Placental pericyte (primary cell): ENCODE data around the gene TREX2. TPM values are rescaled to one million over a fixed set of nuclear protein-coding genes. Genes with fewer than 3 reads are reported as not detected.

Source experiments
- small RNA-seq: library from RNA; depleted of rRNA; stranded (forward); fragments of <200 nt; gene quantifications from one replicate; pipeline ENCODE3, GENCODE V24; 2012; ENCODE audit warnings: low replicate concordance
- total RNA-seq: library from RNA; depleted of rRNA; stranded (reverse); fragments of >200 nt; gene quantifications from 2 replicates; pipeline ENCODE4 v1.2.3, GENCODE V29; 2012

Gene TREX2, protein sequence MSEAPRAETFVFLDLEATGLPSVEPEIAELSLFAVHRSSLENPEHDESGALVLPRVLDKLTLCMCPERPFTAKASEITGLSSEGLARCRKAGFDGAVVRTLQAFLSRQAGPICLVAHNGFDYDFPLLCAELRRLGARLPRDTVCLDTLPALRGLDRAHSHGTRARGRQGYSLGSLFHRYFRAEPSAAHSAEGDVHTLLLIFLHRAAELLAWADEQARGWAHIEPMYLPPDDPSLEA
- total RNA-seq: 0.22 and 2.4 TPM in 2 replicates

DNA sequence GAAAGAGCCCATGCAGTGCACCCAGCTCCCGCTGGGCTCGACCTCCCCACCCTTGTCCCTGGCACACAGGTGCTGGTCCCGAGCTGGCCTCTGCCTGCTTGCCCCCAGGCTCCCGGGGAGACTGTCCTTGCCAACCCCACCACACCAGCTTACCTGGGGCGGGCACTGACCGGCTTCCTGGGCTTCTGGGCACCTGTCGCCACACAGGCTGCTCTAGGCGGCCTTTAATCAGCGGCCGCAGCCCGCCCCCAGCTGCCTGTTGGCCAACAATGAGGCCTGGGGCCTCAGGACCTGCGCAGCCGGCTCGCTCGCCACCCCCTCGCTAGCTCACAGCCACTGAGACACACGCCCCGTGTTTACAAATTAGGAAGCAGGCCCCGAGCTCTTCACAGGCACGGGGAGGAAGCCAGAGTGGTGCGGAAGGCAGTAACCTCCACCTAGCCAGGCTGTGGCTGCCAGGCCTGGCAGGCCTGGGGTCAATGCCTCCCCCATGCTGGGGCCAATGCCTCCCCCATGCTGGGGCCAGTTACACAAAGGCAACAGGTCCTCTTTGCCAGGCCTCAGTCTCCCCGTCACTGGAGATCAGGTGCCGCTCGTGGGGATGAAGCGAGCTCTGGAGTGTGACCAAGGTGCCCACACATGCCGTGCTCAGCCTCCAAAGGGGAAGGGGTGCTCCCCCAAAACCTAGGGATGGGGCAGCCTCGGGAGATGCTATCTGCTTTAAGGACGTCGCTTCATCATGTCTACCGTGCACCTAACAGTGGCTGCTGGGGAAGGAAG is at the start of gene TREX2:
TREX2 (minus strand) TSS at position 201 of the 780 bp plus-strand sequence. CDS start 626 bp downstream, outside the sequence.

DNA sequence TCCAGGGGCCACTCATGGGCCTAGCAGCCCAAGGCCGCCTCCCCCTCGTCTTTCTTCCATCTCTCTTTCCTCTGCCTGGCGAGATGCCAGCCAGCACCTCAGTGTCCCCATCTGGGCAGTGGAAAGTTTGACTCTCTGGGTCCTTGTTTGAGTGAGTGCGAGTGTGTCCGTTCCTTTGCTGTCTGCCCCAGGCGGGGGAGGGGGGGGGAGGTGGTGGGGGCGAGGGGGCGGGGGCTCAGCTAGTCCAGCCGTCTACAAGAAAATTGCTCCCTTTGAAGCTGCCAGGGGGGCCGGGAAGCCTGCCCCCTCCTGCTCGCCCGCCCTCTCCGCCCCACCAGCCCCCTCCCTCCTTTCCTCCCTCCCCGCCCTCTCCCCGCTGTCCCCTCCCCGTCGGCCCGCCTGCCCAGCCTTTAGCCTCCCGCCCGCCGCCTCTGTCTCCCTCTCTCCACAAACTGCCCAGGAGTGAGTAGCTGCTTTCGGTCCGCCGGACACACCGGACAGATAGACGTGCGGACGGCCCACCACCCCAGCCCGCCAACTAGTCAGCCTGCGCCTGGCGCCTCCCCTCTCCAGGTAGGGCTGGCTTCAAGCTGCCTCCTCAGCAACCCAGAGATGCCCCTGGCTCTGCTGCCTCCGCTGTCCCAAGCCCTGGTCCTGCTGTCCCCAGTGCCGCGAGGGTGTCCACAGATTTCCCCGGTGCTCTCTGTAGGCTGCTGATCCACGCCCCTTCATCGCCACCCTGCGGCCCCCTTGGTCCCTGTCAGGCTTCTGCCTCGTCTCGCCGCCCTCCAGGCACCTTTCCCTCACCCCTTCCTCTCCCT is 48.9 kb upstream of the TREX2 start, which contains the start of gene BGN:
BGN (plus strand) TSS at position 440 of the 821 bp plus-strand sequence. CDS start 9,652 bp downstream, outside the sequence.

DNA sequence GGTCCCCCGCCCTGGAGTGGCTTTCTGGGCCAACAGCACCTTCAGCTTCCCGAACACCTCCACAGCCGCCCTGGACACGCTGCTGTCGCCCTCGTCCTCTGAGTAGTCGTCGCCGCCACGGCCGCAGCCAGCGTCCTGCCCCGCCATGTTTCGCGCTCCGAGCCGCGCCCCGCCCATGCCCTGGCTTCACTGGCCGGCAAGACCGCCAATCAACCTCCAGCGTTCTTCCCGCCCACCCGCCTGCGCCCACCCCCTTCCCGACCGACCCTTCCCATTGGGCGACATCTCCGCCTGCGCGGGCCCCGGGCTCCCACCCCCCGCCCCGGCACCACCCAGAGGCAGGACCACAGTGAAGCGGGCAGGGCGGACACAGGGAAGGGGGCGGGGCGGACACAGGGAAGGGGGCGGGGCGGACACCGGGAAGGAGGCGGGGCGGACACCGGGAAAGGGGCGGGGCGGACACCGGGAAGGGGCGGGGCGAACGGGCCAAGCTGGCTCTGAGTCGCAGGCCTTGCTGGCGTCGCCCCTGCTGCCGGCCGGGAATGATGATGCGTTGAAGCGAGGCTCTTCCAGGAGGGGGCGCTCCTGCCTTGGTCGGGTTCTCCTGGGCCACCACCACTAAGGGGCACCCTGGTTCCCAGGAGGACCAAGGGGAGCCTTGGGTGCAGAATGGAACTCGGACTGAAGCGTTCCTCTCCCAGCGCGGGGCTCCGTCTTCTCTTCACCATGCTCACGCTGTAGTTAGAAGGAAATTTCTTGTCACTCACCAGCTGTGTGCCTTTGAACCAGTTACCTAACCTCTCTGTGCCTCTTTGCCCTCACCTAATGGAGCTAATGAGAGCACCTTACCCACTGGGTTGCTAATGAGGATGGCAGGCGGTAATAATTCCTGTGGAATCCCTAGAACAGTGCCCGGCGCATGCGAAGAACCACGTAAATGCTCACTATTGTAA is 24.8 kb upstream of the TREX2 start, which contains the start of gene HAUS7:
HAUS7 (minus strand) TSS at position 166 of the 953 bp plus-strand sequence; CDS start at position 147, 19 bp downstream.

DNA sequence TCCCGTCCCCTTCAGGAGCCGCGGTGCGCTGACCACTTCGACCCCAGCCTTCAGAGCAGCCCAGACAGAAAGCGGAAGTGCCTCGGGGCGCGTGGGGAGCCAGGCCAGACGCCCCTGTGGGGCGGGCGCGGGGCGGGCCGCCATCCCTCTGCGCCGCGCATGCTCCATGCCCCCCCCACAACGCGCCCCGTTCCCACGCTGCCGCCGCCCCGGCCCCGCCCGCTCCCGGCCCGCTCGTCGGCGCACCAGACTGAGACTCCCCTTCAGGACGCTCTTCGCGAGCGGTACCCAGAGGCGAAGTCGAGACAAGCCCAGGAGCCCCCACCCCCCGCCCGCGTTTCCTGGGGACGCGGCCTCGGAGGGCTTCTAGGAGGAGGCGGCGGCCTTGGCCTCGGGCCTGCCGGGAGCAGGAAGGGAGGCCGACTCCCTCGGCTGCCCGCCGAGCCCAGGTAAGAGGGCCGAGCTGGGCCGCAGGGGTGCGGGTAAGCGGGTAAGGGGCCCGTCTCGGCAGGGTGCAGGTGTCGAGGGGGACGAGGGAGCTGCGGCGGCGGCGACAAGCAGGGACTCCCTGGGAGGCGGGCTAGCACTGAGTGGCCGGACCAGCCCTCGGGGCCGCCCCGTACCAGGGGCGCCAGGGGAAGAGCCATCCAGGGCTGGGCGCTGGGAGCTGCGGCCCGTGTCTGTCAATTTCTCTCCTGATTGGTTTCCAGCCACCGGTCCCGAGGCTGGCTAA is 34.4 kb downstream of the TREX2 start, which contains the start of gene ZFP92:
ZFP92 (plus strand) TSS at position 218 of the 733 bp plus-strand sequence. CDS start 6,851 bp downstream, outside the sequence.

DNA sequence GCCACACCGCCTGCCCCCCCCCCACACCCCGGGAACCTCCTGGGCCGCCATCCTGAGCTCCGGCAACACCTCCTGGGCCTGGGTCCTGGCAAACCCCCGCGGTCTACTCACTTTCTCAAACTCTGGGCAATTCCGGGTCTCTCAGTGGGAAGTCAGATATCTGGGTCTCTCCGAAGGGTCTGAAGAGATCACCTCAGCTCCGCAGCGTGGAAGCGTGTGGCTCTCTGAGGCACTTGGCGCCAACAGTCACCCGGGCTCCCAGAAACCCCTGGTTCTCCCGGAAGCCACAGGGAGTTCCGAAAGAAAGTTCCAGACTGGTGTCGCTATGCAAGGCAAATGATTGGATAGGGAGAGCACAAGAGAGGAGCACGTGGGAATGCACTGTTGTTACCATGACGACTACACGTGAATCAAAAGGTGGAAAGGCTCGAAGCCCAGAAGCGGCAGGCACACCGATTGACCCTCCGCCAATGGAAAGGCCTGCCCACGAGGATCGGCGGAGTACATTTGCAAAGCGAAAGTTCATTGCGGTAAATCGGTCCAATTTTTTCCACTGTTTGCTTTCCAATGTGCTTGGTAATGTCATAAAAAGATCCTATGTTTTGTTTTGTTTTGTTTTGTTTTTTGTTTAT is 44.6 kb downstream of the TREX2 start, which contains the start of gene PNMA6E:
PNMA6E (minus strand) TSS at position 218 of the 632 bp plus-strand sequence. CDS start 2,501 bp downstream, outside the sequence.

Small RNA genes within 50 kb of the gene (small RNA-seq; reads per million reads assigned to genes)
- not detected for gene RN7SL667P

Other genes with a start within 250 kb of the TREX2 start
- not detected in 2 replicates for gene PNMA6F, start 124.3 kb downstream of the TREX2 start, total RNA-seq
- gene ZNF275, start 111.9 kb downstream of the TREX2 start, total RNA-seq: 10.1 and 13.5 TPM in 2 replicates
- not detected in 2 replicates for gene PNMA6E, start 44.7 kb downstream of the TREX2 start, total RNA-seq
- under 0.01 and 0.44 TPM in 2 replicates for gene ZFP92, start 34.6 kb downstream of the TREX2 start, total RNA-seq
- gene HAUS7, start 24.5 kb upstream of the TREX2 start, total RNA-seq: 8.8 and 26.8 TPM in 2 replicates
- gene BGN, start 48.9 kb upstream of the TREX2 start, total RNA-seq: 3.3 and 23.3 TPM in 2 replicates
- not detected in 2 replicates for gene ATP2B3, start 71.6 kb upstream of the TREX2 start, total RNA-seq
- 24.3 and 52.0 TPM in 2 replicates for gene CCNQ, start 153.1 kb upstream of the TREX2 start, total RNA-seq
- gene DUSP9, start 201.1 kb upstream of the TREX2 start, total RNA-seq: under 0.01 and 0.14 TPM in 2 replicates
- 0.22 TPM in 1 of 2 replicates, not detected in the other for gene PNCK, start 227.8 kb upstream of the TREX2 start, total RNA-seq
- gene SLC6A8, start 241.9 kb upstream of the TREX2 start, total RNA-seq: 10.0 and 16.4 TPM in 2 replicates